ENCODE results near the gene SCAMP4.

Gene SCAMP4

GRCh38 chr19:1931445-1931844 is 26.2 kb downstream of the SCAMP4 start:
- ATAC-seq (no peak), DNase-seq (no peak)
- Mint-ChIP-seq H3K4me1 (peaks cover 32% of the 10 kb centered on the region), H3K27ac (no peak overlapping the region), H3K9me3 (peaks cover 0 to 19% of the 10 kb centered on the region in 2 donors), H3K27me3 (peaks cover 18% of the 10 kb centered on the region), H3K4me3 (no peak overlapping the region)

DNA sequence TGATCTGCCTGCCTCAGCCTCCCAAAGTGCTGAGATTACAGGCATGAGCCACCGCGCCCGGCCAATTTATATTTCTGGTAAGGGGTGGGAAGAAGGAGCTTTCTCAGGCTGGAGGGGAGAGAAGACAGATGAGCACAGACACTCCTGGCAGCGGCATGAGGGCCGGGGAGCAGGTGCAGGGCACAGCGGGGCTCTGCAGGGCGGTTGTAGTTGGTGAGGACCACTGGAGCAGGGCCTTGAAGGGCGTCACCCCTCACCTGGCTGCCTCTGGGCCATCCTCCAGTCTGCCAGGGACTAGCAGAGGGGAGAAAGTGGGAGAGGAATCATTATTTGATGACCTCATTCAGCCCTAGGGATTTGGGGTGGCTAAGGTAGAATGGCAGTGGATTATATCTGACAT is 27.2 kb downstream of the SCAMP4 start:
- DNase-seq (no peak), ATAC-seq (no peak)
- Mint-ChIP-seq H3K9me3 (peaks cover 0 to 19% of the 10 kb centered on the region in 2 donors), H3K4me1 (peaks cover 31% of the 10 kb centered on the region), H3K27me3 (peaks cover 18% of the 10 kb centered on the region), H3K27ac (no peak overlapping the region), H3K4me3 (no peak overlapping the region)

DNA sequence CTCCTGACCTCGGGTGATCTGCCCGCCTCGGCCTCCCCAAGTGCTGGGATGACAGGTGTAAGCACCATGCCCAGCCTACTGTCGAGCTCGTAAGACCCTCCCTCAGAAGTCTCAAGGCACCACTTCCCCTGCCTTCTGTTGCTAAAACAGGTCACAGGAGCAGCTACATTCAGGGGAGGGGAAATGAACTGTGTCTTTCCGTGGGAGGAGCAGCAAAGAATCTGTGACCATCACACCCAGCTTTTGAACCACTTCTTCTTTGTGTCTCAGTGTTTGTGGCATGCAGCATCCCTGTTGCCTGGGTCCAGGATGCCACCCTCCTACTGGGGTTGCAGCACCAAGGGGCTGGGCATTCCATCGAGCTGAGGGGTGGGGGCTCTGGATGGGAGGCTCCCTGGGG is 28.0 kb downstream of the SCAMP4 start:
- Mint-ChIP-seq H3K4me3 (no peak overlapping the region), H3K27me3 (peaks cover 14% of the 10 kb centered on the region), H3K27ac (no peak overlapping the region), H3K9me3 (peaks cover 0 to 19% of the 10 kb centered on the region in 2 donors), H3K4me1 (peaks cover 23% of the 10 kb centered on the region)
- no peak for DNase-seq
- ATAC-seq = no peak

- peaks cover 0 to 19% of the 10 kb centered on the region in 2 donors for H3K9me3 Mint-ChIP-seq
- ATAC-seq (no peak), DNase-seq (no peak)
- peaks cover 20% of the 10 kb centered on the region for H3K4me1 Mint-ChIP-seq
- H3K4me3 Mint-ChIP-seq = no peak overlapping the region
- peaks cover 11% of the 10 kb centered on the region for H3K27me3 Mint-ChIP-seq
- no peak overlapping the region for H3K27ac Mint-ChIP-seq
Measured at GRCh38 chr19:1933942-1934341, 28.7 kb downstream of the SCAMP4 start.

DNA sequence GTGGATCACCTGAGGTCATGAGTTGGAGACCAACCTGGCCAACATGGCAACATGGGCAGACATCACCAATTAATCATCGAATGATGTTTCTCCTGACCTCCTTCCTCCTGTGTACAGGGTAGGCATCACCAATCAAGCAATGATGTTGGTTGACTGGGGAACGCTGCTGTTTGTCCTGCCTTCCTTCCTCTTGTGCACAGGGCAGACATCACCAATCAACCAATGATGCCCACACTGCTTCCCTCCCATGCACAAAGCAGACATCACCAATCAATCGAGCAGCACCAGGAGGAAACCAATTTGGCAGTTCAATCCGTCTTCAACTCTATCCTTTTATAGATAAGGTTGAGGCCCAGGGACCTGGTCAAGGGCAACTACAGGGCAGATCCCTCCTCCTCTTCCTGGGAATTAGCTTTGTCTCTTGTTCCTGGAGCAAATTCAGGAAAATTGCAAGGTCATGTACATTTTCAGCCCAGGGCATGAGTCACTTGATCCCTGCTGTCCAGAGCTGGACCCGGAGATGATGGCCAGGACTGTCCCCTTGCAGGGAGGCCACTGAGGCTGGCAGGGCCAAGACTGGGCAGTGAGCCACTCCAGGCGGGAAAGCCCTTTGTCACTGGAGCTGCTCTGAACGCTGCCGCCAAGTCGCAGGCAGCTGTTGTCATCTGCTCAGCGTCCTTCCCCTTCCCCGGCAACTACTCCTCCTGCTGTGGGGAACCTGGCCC is 30.4 kb downstream of the SCAMP4 start:
- Mint-ChIP-seq H3K9me3 (peaks cover 0 to 19% of the 10 kb centered on the region in 2 donors), H3K27ac (no peak overlapping the region), H3K4me1 (peaks cover 13% of the 10 kb centered on the region), H3K4me3 (no peak overlapping the region), H3K27me3 (no peaks in the 10 kb centered on the region)
- DNase-seq = peak in 1 of 2 donors; percentile 37
- ATAC-seq = peak; percentile 53

DNA sequence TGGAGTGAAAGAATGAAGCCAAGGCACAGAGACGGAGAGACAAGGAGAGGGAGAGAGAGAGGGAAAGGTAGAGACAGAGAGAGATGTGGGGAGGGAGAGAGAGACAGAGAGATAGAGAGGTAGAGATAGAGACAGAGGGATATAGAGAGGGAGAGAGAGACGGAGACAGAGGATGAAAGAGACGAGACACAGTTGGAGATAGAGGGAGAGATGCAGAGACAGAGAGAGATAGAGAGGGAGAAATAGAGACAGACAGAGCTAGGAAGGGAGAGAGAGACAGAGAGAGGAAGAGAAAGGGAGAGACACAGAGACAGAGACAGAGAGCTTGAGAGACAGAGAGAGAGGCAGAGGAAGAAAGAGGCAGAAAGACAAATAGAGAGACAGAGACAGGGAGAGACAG is 31.2 kb downstream of the SCAMP4 start:
- DNase-seq = no peak
- Mint-ChIP-seq H3K27ac (no peak overlapping the region), H3K9me3 (peaks cover 0 to 19% of the 10 kb centered on the region in 2 donors), H3K4me3 (no peak overlapping the region), H3K27me3 (no peaks in the 10 kb centered on the region), H3K4me1 (peaks cover 10% of the 10 kb centered on the region)
- ATAC-seq = no peak

DNA sequence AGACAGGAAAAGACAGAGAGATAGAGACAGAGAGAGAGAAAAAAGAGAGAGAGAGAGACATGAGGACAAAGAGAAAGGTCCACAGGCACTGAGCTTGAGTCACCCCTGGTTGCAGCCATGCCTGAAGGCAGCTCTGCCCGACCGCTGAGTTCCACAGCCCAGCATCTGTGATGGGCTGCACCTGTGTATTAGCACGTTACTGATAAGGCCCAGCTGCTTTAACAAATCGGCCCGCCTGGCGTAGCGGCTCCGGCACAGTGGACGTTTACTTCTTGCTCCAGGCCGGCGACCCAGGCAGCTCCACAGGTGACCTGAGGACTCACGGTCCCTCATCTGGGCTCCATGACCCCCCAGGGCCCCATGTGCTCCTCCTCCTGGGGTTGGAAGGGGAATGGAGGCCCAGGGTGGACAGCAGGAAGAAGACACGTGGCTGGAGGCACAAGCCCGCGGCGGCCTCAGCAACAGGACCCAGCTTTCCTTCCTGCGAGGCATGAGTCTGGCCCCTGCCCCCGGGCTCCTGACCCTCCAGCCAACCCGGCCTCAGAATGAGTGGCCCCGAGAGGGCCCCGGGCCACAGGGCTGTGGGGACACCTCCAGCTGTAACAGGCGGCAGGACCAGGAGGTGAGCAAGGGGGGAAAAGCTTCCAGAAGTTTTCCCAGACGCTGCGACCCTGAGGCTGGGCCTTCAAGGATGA is 31.9 kb downstream of the SCAMP4 start:
- Mint-ChIP-seq H3K27me3 (no peaks in the 10 kb centered on the region), H3K4me1 (peaks cover 10% of the 10 kb centered on the region), H3K9me3 (peaks cover 0 to 18% of the 10 kb centered on the region in 2 donors), H3K27ac (no peak overlapping the region), H3K4me3 (no peak overlapping the region)
- no peak for DNase-seq
- no peak for ATAC-seq

DNA sequence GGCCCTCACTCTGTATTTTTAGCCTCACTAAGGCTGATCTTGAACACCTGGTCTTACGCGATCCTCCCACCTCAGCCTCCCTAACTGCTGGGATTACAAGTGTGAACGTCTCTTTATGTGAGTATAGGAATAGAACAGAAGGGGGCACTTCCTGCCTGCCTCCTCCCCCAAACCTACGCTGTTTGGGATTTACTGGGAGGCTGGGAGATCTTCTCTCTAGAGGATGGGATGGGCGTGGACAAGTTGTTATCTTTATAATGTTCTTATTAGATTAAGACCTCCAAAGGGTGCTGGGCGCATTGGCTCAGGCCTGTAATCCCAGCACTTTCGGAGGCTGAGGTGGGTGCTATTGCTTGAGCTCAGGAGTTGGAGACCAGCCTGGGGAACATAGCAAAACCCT is 32.9 kb downstream of the SCAMP4 start:
- Mint-ChIP-seq H3K4me3 (no peak overlapping the region), H3K9me3 (peaks cover 0 to 12% of the 10 kb centered on the region in 2 donors), H3K27me3 (no peaks in the 10 kb centered on the region), H3K4me1 (peaks cover 16% of the 10 kb centered on the region), H3K27ac (no peak overlapping the region)
- ATAC-seq (no peak), DNase-seq (no peak)

GRCh38 chr19:1941146-1942077 is 36.2 kb downstream of the SCAMP4 start, which contains the start of gene CSNK1G2:
Gene CSNK1G2, plus strand, starts transcription at chr19:1941172. Its CDS starts 28,601 bp downstream, at chr19:1969773.
- ATAC-seq (peak; percentile 51), DNase-seq (peak in 1 of 2 donors; percentile 27)
- H3K27me3 Mint-ChIP-seq = no peaks in the 10 kb centered on the region
- H3K4me1 Mint-ChIP-seq = peaks cover 43% of the 10 kb centered on the region
- peak within 1 kb of the TSS; percentile 84 to 94 for H3K27ac Mint-ChIP-seq
- no peaks in the 10 kb centered on the region for H3K9me3 Mint-ChIP-seq
- peak within 1 kb of the TSS; percentile 94 for H3K4me3 Mint-ChIP-seq

- H3K4me3 Mint-ChIP-seq = peak overlapping the region; percentile 94
- ATAC-seq = peak; percentile 73
- H3K27ac Mint-ChIP-seq = peak overlapping the region; percentile 84 to 94
- peaks cover 43% of the 10 kb centered on the region for H3K4me1 Mint-ChIP-seq
- peak; percentile 60 to 75 for DNase-seq
- H3K9me3 Mint-ChIP-seq = no peaks in the 10 kb centered on the region
- H3K27me3 Mint-ChIP-seq = no peaks in the 10 kb centered on the region
Measured at GRCh38 chr19:1942078-1942933, 37.1 kb downstream of the SCAMP4 start.

GRCh38 chr19:1942934-1943555 is 37.8 kb downstream of the SCAMP4 start:
- Mint-ChIP-seq H3K27ac (peak overlapping the region; percentile 8 to 78), H3K9me3 (no peaks in the 10 kb centered on the region), H3K4me3 (peak overlapping the region; percentile 94), H3K27me3 (no peaks in the 10 kb centered on the region), H3K4me1 (peaks cover 43% of the 10 kb centered on the region)
- DNase-seq (no peak), ATAC-seq (no peak)

- ATAC-seq = no peak
- peak overlapping the region; percentile 46 to 78 for H3K27ac Mint-ChIP-seq
- H3K9me3 Mint-ChIP-seq = no peaks in the 10 kb centered on the region
- no peak for DNase-seq
- H3K4me3 Mint-ChIP-seq = peak overlapping the region; percentile 94
- H3K27me3 Mint-ChIP-seq = no peaks in the 10 kb centered on the region
- peaks cover 46% of the 10 kb centered on the region for H3K4me1 Mint-ChIP-seq
Measured at GRCh38 chr19:1943661-1944087, 38.5 kb downstream of the SCAMP4 start.

DNA sequence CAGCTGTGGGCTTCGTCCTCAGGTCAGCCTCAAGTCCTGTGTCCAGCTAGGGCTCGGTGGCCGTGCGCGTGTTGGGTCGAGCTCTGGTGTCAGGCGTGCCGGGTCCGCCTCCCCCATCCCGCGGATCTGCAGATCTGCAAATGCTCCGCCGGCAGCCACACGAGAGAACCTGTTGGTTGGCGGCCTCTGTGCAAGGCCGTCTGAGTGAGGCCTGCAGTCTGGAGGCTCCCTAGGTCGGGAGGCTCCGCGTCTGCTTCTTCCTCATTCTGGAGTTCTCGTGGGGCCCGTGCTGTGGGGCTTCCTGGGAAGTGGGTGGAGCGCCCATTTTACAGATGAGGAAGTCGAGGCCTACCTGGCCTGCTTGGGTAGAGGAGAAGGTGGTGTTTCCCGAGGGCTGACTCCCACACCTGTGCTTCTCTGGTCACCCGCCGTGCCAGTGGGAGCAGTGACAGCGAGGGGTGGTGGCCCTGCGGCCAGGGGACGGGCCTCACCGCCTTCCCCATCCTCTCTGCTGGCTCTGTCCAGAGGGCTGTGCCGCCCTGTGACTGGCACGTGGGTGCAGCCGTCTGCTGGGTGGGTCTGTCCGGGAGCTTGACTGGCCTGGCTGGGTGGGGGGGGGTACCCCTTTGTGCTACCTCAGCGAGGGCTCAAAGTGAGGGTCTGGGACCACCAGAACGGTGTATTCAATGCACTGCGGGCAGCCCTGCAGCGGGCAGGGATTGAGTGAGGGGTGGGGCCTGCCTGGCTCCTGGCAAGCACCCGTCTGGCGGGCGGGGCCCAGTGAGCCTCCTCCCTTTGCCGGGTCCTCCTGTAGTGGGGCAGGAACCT is 39.1 kb downstream of the SCAMP4 start:
- Mint-ChIP-seq H3K4me3 (peak overlapping the region; percentile 28 to 46), H3K9me3 (no peaks in the 10 kb centered on the region), H3K4me1 (peaks cover 52% of the 10 kb centered on the region), H3K27me3 (no peaks in the 10 kb centered on the region), H3K27ac (peak overlapping the region in 1 of 2 donors; percentile 33)
- no peak for ATAC-seq
- DNase-seq = no peak
